HG02610 (cell line): ENCODE data around the gene PCDHB16.
"Not testable (repeated sequence)": the region's sequence is repeated elsewhere in the genome, so short reads cannot be mapped to it uniquely, and the experiment has no call there.

Source experiments
- ATAC-seq: cut with Tn5 transposase; IDR thresholded peaks from one replicate; pipeline ENCODE4 v1.9.1; 2021; ENCODE audit warnings: mild to moderate bottlenecking, moderate library complexity; ENCODE audit not compliant: unreplicated experiment

Gene PCDHB16

GRCh38 chr5:141224844-141225243 lies 42.7 kb downstream of the PCDHB16 start:
- not testable (repeated sequence) for ATAC-seq

DNA sequence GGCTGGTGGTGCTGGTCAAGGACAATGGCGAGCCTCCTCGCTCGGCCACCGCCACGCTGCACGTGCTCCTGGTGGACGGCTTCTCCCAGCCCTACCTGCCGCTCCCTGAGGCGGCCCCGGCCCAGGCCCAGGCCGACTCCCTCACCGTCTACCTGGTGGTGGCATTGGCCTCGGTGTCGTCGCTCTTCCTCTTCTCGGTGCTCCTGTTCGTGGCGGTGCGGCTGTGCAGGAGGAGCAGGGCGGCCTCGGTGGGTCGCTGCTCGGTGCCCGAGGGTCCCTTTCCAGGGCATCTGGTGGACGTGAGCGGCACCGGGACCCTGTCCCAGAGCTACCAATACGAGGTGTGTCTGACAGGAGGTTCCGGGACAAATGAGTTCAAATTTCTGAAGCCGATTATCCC lies 43.2 kb downstream of the PCDHB16 start:
- ATAC-seq: not testable (repeated sequence)

DNA sequence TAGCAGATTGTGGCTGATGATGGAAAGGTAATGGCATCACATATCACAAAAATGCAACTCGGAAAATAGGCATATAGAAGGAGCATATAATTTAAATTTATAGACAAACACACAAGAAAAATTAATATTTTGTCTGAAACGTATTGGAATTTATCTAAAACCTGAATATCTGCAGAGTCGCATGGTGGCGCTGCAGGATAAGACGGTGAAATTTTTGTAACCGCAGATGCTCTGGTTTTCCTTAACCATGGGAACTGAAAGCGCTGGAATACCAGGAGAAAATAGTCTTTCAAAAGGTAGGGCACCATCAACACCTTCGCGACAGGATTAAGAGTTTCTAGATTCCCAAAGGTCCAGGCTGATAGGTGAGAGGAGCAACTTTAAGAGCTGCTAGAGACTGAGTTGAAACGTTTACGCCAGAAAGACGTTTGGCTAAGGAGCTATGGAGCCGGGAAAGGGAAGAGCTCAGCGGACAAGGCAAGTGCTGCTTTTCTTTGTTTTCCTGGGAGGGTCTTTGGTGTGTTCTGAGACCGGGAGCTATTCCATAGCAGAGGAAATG lies 52.0 kb downstream of the PCDHB16 start:
- ATAC-seq: no peak
